ES-I3 (cell line): ENCODE data around the gene SLC26A3.
"Not testable (repeated sequence)": the region's sequence is repeated elsewhere in the genome, so short reads cannot be mapped to it uniquely, and the experiment has no call there.

Experiments used
- H3K36me3 ChIP-seq: 2 replicates; pipeline ENCODE4 v1.6.1; 2013; ENCODE audit warnings: mild to moderate bottlenecking, low read length, control low read depth, moderate library complexity; ENCODE audit not compliant: insufficient read depth
- H3K4me1 ChIP-seq: 2 replicates; pipeline ENCODE4 v1.6.1; 2013; ENCODE audit warnings: mild to moderate bottlenecking, control low read depth, low read length; ENCODE audit not compliant: insufficient read depth
- H3K9ac ChIP-seq: 2 replicates; pipeline ENCODE4 v1.6.1; 2013; ENCODE audit warnings: low read depth, mild to moderate bottlenecking, low read length, moderate library complexity
- H3K9me3 ChIP-seq: 2 replicates; pipeline ENCODE4 v1.6.1; 2013; ENCODE audit warnings: mild to moderate bottlenecking, low read length, moderate library complexity; ENCODE audit not compliant: control insufficient read depth, insufficient read depth

The SLC26A3 gene

DNA sequence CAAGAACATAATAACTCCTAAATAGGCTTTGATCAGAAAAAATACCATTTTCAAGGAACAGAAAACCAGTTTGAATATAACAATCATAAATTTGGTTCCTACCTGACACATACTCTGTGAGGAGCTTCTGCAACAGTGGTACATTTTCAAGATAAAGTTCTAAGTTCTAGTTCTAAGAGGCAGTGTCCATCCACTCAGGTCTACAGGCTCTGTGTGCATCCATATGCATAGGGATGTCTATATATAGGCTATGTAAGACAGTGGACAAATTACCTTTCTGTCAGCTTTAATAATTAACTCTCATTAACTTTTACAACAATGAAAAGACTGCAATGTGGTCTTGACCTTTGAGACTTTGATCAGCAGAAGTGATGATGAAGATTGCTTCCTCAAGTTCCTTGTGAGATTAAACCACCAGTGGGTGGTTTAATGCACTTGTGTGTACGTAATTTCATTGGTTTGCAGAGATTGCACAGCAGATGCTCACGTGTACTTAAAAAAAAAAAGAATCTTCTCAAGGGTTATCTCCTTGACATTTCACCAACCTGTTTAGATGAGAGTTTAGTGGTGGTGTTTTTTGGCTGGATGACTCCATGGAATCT lies at the start of gene SLC26A3:
SLC26A3 (minus strand) TSS at position 215 of the 602 bp plus-strand sequence. CDS start 8,714 bp downstream, outside the sequence.
- Histone ChIP-seq H3K9me3 (no peaks in the 10 kb centered on the region), H3K4me1 (no peaks in the 10 kb centered on the region), H3K9ac (no peak within 1 kb of the TSS), H3K36me3 (no peaks in the 10 kb centered on the region)

DNA sequence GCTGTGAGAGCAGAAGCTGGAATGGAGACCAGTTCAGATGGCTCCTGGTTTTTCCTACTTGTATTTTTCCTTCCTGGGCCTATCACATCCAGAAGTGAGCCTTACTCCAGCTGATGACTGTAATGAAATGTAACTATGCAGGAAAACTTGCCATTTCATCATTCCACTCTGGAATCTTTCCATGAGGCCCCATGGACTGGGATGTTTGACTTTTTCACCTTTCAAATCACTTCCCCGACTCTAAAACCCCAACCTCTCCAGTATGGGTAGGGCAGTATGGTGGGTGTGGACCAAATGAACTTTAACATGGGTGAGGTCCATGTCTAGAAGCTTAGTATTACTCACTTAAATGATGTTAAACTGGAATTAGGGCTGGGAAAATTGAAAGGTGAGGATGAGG lies 47.6 kb upstream of the SLC26A3 start:
- no peaks in the 10 kb centered on the region for H3K9me3 ChIP-seq
- no peak overlapping the region for H3K9ac ChIP-seq
- no peaks in the 10 kb centered on the region for H3K4me1 ChIP-seq
- no peaks in the 10 kb centered on the region for H3K36me3 ChIP-seq

DNA sequence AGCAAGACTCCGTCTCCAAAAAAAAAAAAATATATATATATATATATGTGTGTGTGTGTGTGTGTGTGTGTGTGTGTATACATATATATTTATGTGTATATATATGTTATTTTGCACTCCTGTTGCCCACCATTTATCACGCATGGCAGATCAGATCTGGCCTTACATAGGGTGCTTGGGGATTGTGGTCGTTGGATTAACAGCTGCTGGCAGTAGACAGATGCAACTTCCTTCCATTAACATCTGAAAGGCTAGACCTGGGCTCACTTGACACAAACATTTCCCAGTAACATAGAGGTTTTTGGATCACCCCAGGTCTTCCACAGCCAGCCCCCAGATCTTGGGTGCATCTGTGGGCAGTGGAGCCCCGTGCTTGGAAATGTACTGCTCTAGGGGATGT lies 47.2 kb upstream of the SLC26A3 start:
- Histone ChIP-seq H3K9me3 (no peaks in the 10 kb centered on the region), H3K4me1 (no peaks in the 10 kb centered on the region), H3K9ac (no peak overlapping the region), H3K36me3 (no peaks in the 10 kb centered on the region)

DNA sequence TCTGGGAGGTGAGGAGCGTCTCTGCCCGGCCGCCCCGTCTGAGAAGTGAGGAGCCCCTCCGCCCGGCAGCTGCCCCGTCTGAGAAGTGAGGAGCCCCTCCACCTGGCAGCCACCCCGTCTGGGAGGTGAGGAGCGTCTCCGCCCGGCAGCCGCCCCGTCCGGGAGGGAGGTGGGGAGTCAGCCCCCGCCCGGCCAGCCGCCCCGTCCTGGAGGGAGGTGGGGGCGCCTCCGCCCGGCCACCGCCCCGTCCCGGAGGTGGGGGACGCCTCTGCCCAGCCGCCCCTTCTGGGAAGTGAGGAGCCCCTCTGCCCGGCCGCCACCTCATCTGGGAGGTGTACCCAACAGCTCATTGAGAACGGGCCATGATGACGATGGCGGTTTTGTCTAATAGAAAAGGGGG lies 45.2 kb upstream of the SLC26A3 start:
- not testable (repeated sequence) for H3K36me3 ChIP-seq, H3K9ac ChIP-seq, H3K9me3 ChIP-seq, H3K4me1 ChIP-seq

DNA sequence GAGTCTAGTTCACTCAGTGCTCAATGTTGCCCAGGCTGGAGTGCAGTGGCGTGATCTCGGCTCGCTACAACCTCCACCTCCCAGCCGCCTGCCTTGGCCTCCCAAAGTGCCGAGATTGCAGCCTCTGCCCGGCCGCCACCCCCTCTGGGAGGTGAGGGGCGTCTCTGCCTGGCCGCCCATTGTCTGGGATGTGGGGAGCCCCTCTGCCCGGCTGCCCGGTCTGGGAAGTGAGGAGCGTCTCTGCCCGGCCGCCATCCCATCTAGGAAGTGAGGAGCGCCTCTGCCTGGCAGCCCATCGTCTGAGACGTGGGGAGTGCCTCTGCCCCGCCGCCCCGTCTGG lies 44.8 kb upstream of the SLC26A3 start:
- H3K9me3 ChIP-seq, H3K4me1 ChIP-seq, H3K36me3 ChIP-seq: not testable (repeated sequence)

DNA sequence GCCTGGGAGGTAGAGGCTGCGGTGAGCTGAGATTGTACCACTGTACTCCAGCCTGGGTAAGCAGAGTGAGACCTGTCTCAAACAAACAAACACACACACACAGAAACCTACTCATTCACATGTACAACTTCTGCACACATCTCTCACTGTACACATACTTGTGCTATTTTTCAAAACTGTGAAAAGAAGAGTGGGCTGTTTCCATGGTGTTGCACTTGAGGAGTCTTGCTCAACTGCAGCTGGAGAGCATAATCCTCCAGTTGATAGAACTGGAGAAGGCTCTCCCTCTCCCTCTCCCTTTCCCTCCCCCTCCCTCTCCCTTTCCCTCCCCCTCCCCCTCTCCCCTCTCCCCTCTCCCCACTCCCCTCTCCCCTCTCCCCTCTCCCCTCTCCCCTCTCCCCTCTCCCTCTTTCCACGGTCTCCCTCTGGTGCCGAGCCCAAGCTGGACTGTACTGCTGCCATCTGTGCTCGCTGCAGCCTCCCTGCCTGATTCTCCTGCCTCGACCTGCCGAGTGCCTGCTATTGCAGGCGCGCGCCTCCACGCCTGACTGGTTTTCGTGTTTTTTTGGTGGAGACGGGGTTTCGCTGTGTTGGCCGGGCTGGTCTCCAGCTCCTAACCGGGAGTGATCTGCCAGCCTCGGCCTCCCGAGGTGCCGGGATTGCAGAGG lies 44.3 kb upstream of the SLC26A3 start:
- Histone ChIP-seq H3K36me3 (no peaks in the 10 kb centered on the region), H3K9ac (no peak overlapping the region), H3K9me3 (no peaks in the 10 kb centered on the region), H3K4me1 (no peaks in the 10 kb centered on the region)

More for the DNA sequence above, 44.8 kb upstream of the SLC26A3 start:
- H3K9ac ChIP-seq: not testable (repeated sequence)

DNA sequence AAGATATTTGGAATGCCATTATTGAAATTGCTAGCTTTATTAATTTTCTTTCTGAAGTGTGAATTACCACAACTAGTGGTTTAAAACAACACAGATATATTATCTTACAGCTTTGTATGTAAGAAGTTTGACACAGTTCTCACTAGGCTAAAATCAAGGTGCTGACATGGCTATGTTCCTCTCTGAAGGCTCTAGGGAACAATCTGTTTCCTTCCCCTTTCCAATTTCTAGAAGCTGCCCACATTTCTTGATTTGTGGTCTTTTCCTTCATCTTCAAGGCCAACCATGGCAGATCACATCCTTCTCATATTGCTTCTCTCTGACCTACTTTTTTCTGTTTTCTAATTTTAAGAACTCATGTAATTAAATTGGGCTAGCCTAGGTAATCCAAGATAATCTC lies 43.3 kb upstream of the SLC26A3 start:
- H3K4me1 ChIP-seq: no peaks in the 10 kb centered on the region
- no peaks in the 10 kb centered on the region for H3K9me3 ChIP-seq
- no peak overlapping the region for H3K9ac ChIP-seq
- no peaks in the 10 kb centered on the region for H3K36me3 ChIP-seq

DNA sequence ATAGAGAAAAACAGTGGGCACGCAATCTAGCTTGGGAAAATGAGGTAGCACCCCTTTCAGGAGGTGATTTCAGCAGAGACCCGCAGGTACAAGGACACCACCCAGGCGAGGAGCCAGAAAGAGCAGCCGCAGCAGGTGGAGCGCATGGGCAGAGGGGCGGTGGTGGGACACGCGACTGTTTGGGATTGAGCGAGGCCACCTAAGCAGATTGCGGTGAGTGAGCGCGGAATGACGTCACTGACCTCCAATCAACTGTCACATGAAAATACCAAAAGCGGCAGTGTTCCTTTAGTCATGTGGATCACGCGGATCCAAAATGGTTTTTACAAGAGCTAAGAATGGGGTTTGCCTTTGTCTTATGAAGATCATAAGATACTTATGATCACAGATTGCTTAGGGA lies 40.2 kb upstream of the SLC26A3 start:
- no peaks in the 10 kb centered on the region for H3K4me1 ChIP-seq
- no peaks in the 10 kb centered on the region for H3K36me3 ChIP-seq
- H3K9ac ChIP-seq: no peak overlapping the region
- no peaks in the 10 kb centered on the region for H3K9me3 ChIP-seq

DNA sequence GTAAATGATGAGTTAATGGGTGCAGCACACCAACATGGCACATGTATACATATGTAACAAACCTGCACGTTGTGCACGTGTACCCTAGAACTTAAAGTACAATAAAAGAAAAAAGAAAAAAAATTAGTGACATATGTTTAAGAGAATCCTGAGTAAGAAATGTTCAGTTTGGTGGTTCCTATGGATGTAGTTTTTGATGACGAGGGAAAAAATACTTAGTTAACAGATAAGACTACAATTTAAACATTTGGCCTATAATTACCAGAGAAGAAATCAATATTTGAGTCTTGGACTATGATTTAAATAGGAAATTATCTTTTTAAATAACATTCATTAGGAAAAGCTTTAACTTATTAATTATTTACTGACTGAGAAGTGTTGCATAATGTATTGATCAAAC lies 39.2 kb upstream of the SLC26A3 start:
- H3K9ac ChIP-seq: no peak overlapping the region
- no peaks in the 10 kb centered on the region for H3K36me3 ChIP-seq
- H3K4me1 ChIP-seq: no peaks in the 10 kb centered on the region
- H3K9me3 ChIP-seq: no peaks in the 10 kb centered on the region

DNA sequence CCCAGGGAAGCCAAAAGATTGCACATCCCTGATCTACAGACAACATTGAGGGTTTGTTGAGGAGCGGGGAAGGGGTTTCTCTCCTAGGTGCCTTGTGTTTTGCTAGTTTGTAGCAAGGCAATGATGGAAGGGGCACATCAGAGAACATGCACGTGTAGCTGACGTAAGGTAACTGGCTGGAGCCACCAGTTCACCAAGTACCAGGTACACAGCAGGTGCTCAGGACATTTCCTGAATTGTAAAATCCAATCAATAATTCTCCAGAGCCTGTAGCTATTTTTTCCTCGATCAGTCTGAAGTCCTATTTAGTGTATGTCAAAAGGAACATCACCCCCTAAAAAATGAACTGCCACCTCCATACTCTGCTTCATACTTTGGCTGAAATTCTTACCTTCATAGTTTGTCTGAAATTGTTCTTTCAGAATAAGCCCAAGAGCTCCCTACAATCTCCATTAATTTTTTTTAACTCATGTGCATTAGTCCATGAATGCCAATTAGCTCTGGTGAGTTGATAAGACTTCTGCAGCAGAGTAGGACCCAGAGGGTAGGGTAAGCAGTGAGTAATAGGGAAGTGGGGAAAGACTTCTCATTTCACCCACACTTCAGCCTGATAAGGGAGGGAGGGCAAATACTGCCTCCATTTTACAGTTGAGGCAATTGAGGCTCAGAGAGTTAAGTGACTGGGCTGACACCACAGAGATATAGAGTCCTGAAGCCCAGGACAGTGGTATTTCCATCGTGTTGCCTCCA lies 36.0 kb upstream of the SLC26A3 start:
- H3K9ac ChIP-seq: no peak overlapping the region
- no peaks in the 10 kb centered on the region for H3K36me3 ChIP-seq

DNA sequence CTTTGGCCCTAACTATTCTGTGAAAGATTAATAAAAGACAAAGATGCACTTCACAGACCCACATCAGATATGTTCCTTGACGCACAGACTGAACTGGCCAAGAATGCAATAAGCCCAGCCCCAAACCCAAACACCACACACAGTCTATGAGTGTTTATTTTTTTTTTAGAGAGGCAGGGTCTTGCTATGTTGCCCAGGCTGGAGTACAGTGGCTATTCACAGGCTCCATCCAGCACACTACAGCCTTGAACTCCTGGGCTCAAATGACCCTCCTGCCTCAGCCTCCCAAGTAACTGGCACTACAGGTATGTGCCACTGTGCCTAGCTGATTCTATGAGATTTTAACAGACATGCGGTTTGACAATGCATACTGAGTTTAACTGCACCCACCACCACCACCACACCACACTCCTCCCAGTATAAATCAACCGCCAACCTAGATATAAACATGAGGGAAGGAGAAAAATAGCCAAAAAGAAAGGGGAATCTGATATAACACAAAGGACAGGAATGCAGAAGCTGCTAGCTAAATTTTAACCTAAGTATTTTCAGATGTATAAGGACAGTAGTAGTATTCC lies 35.1 kb upstream of the SLC26A3 start:
- Histone ChIP-seq H3K36me3 (no peaks in the 10 kb centered on the region), H3K9me3 (no peaks in the 10 kb centered on the region), H3K4me1 (no peaks in the 10 kb centered on the region), H3K9ac (no peak overlapping the region)

More for the DNA sequence above, 36.0 kb upstream of the SLC26A3 start:
- Histone ChIP-seq H3K4me1 (no peaks in the 10 kb centered on the region), H3K9me3 (no peaks in the 10 kb centered on the region)

DNA sequence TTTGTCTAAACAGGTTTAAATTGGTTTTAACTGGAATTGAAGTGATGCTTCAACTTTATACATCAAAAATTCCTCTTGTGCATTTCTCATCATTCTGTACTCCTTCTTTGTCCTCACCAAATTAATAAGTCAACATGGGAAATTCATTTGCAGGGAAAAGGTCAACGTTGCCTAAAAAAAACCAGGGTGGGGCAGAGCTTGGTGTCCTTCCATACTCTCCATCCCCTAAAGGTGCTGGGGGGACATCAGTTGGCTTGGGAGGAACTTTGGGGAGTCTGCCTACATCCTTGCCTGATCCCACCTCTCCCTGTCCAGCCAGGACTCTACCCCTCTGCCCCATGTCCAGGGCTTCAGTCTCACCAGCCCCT lies 34.1 kb upstream of the SLC26A3 start:
- no peaks in the 10 kb centered on the region for H3K36me3 ChIP-seq
- H3K4me1 ChIP-seq: no peaks in the 10 kb centered on the region
- no peak overlapping the region for H3K9ac ChIP-seq
- H3K9me3 ChIP-seq: no peaks in the 10 kb centered on the region

DNA sequence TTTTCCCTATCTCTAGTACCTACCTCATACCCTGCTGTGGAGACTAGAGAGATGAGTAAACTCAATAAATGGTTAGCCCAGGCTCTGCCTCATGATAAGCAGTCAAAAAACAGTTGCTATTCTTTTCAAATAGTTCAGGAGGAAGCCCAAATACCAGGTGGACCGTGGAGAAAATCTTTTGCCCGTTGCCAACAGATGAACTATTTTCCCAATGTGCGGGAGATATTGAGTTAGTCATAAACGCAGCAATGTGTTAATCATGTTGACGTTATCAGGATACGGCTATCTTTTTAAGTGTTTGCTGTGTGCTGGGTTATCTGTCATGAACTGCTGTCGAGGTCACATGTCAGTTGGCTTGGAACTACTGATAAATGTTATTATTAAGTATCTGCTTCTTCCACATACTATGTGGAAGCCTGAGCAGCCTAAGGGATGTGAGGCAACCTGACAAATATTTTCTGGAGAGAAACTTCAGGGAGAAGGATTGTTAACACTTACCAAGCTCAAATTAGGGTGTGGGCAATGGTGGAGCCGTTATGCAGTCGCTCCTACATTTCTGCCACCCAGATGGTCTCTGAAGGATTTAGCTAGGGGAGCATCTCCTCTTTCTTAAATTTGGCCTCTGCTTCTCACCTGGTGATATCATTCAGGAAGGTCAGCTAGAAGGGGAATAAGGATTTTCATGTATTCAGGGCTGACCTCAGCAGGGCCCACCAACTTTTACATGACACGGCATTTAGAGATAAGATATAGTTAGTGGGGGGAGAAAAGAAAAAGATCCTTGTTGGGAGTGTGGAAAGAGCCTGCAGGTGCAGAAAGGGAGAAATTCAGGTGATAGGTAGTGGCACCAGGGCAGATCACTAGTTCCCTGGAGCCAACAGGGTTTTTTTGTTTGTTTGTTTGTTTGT lies 33.5 kb upstream of the SLC26A3 start:
- no peaks in the 10 kb centered on the region for H3K36me3 ChIP-seq
- no peaks in the 10 kb centered on the region for H3K9me3 ChIP-seq
- no peak overlapping the region for H3K9ac ChIP-seq

DNA sequence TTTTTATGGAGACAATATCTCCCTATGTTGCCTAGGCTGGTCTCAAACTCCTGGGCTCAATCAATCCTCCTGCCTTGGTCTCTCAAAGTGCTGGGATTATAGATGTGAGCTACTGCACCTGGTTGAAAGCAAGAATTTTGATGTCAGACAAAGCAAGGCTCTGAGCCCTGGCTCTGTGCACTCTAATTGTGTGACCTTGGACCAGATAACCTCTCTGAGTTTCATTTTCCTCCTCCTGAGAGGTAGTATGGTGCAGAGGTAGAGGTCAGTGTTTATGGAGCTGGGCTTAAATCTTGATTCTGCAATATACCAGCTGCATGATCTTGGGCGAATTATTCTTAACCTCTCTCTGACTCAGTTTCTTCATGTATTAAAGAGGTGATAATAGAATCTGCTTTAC lies 31.4 kb upstream of the SLC26A3 start:
- no peaks in the 10 kb centered on the region for H3K9me3 ChIP-seq
- H3K9ac ChIP-seq: no peak overlapping the region
- H3K4me1 ChIP-seq: no peaks in the 10 kb centered on the region
- H3K36me3 ChIP-seq: no peaks in the 10 kb centered on the region

More for the DNA sequence above, 33.5 kb upstream of the SLC26A3 start:
- H3K4me1 ChIP-seq: no peaks in the 10 kb centered on the region
